Measurements from ENCODE around the gene FRMD4A.

The FRMD4A gene

GRCh38 chr10:13612654-13613373 is 717.9 kb downstream of the FRMD4A start:
- in situ Hi-C loops (cut with MboI; ENCODE audit: low sequenced_read_pairs): no loop called here

- in situ Hi-C loops (cut with MboI; ENCODE audit: low sequenced_read_pairs): no loop called here
These were observed 722.4 kb downstream of the FRMD4A start for GRCh38 chr10:13608246-13608853.

GRCh38 chr10:13604357-13605040 is 726.2 kb downstream of the FRMD4A start:
- in situ Hi-C loops (cut with MboI; ENCODE audit: low sequenced_read_pairs): no loop called here

GRCh38 chr10:13597909-13598308 is 732.8 kb downstream of the FRMD4A start:
- in situ Hi-C loops (cut with MboI; ENCODE audit: low sequenced_read_pairs): no loop called here

GRCh38 chr10:13594641-13595040 is 736.1 kb downstream of the FRMD4A start:
- in situ Hi-C loops (cut with MboI; ENCODE audit: low sequenced_read_pairs): no loop called here

Measured in hTERT RPE-1 (cell line).